Breast epithelium (tissue), 3 donors: Measurements from ENCODE around the gene LSM2.

Experiments
- CTCF ChIP-seq, 3 donors: fragments of 450-650 bp; IDR thresholded peaks; one replicate each; pipeline ENCODE4 v1.5.1; 2016 to 2017; ENCODE audit warnings: antibody characterized with exemption in 3 of 3, mild to moderate bottlenecking in 3 of 3, moderate library complexity in 3 of 3
- POLR2AphosphoS5 ChIP-seq, 3 donors: sonication (generic); formaldehyde crosslinking; IDR thresholded peaks; one replicate each; pipeline ENCODE4 v1.6.1; 2017; ENCODE audit warnings: antibody characterized with exemption in 3 of 3

- TF ChIP-seq CTCF (IDR thresholded peaks at IDR 0.05) (no peak), POLR2AphosphoS5 (IDR thresholded peaks at IDR 0.05) (no peak)
Observed at GRCh38 chr6:31842053-31842452, 35.3 kb upstream of the LSM2 start.
